Mesangial cell (primary cell): ENCODE results near the gene GPATCH4. TPM values are rescaled to one million over a fixed set of nuclear protein-coding genes. Genes with fewer than 3 reads are reported as not detected.

ENCODE experiments used
- total RNA-seq: library from RNA; depleted of rRNA; stranded (reverse); fragments of >200 nt; gene quantifications from 2 replicates; pipeline ENCODE4 v1.2.3, GENCODE V29; 2015

The GPATCH4 gene
- total RNA-seq: 12.7 and 18.6 TPM in 2 replicates

GRCh38 chr1:156601122-156601830 lies at the start of gene GPATCH4:
GPATCH4 (minus strand) TSS chr1:156601479.

DNA sequence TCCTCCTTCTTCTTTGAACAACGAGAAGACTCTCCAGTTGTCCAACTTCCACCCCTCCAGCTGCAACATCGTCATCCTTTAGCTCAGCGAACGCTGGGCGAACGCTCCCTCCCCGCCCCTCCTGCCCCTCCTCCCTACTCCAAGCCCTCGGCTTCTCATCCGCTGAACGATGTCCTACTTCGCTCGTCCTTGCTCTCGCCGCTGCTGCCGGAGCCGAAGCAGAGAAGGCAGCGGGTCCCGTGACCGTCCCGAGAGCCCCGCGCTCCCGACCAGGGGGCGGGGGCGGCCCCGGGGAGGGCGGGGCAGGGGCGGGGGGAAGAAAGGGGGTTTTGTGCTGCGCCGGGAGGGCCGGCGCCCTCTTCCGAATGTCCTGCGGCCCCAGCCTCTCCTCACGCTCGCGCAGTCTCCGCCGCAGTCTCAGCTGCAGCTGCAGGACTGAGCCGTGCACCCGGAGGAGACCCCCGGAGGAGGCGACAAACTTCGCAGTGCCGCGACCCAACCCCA lies 40.5 kb upstream of the GPATCH4 start, which contains the start of gene BCAN:
Gene BCAN (plus strand): TSS at position 357 of the 504 bp plus-strand sequence. CDS start 3,938 bp downstream, outside the sequence.

GRCh38 chr1:156618853-156619581 lies 17.7 kb upstream of the GPATCH4 start, which contains the start of gene HAPLN2:
HAPLN2 (plus strand) TSS chr1:156619415; CDS start chr1:156623491, 4,076 bp downstream.

DNA sequence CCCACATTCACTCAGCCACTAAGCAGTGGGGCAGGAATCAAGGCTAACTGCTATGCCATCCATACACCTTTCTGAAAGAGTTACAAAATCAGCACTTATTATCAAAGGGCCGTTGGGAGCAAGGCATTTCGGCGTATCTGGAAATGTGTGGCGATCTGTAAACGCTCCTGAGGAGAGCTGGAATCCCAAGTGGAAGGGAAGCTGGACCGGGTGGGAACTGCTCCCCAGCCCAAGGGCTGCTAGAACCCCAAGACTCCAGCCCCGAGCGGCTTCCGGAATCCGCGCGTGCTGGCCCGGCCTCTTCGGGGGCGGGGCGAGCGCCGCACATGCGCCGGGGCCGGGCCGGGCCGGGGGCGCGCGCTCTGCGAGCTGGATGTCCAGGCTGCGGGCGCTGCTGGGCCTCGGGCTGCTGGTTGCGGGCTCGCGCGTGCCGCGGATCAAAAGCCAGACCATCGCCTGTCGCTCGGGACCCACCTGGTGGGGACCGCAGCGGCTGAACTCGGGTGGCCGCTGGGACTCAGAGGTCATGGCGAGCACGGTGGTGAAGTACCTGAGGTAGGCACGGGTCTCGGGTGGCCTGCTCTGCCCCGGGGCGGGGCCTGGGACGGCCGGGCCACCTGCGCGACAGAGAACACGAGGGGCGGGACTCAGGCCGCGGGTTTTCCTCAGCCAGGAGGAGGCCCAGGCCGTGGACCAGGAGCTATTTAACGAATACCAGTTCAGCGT lies 9.7 kb downstream of the GPATCH4 start, which contains the start of gene NAXE:
Gene NAXE (plus strand): TSS at position 345 of the 726 bp plus-strand sequence. CDS start 29 bp downstream, at position 374.

DNA sequence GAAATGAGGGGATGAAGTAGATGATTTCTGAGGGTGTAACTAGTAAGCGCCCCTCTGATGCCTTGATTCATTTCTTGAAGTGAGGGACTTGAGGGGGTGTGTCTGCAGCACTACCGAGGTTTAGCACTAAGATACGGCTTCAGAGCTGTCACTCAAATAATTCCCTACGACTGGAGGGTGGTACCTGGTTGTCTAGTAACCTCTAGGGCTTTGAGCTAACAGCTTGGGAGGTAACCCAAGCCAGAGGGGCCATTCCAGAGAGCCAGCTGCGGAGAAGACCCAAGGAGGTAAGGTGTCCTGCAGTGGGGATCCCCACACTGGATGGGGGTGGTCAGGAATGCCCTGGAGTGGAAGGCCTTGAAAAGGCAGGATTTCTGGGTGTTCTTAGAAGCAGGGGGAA lies 21.8 kb downstream of the GPATCH4 start, which contains the start of gene TTC24:
Gene TTC24 (plus strand): TSS at position 252 of the 400 bp plus-strand sequence. CDS start 1,642 bp downstream, outside the sequence.

DNA sequence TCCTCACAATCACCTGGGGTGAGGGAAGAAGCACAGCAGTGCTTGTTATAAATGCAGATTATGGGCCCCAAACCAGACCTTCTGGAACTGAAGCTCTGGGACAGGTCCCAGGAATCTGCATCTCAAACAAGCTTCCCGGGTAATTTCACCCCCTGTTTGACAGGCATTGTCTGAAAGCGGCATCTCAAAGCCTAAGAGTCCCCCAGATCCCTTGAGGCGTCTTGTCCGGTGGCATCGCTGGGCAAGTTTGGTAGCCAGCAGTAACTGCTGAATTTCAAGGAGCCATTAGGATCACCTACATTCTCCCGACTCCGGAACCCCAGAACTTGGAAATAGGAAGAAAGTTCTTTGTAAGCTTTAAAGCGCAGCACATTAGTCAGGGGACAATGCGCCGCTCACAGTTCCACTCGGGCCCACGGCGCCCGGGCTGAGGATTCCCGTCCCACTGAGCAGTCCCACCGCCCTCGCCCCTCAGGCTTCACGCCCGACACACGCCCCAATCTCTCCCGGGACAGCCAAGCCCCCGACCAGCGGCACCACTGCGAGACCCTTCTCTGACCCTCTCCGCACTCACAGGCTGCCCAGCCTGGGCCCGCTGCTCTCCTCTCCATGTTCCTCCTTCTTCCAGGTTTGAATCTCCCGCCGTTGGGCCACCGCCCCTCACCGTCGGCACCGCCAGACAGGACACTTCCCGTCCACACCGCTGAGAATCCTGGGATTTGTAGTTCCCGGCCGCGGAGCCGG lies 29.2 kb downstream of the GPATCH4 start, which contains the start of gene IQGAP3:
Gene IQGAP3 (minus strand): TSS at position 647 of the 744 bp plus-strand sequence. CDS start 36 bp downstream, at position 611.

Other genes starting within 250 kb of the GPATCH4 start
- not detected in 2 replicates for gene RHBG, start 232.3 kb downstream of the GPATCH4 start, total RNA-seq
- 16.5 and 30.7 TPM in 2 replicates for gene MEF2D, start 100.7 kb downstream of the GPATCH4 start, total RNA-seq
- 5.2 and 71.4 TPM in 2 replicates for gene IQGAP3, start 28.9 kb downstream of the GPATCH4 start, total RNA-seq
- not detected in 2 replicates for gene TTC24, start 21.8 kb downstream of the GPATCH4 start, total RNA-seq
- 116 and 139 TPM in 2 replicates for gene NAXE, start 9.7 kb downstream of the GPATCH4 start, total RNA-seq
- gene HAPLN2, start 17.9 kb upstream of the GPATCH4 start, total RNA-seq: 0.25 TPM in 1 of 2 replicates, not detected in the other
- not detected in 2 replicates for gene BCAN, start 40.6 kb upstream of the GPATCH4 start, total RNA-seq
- gene NES, start 75.9 kb upstream of the GPATCH4 start, total RNA-seq: 13.4 and 31.9 TPM in 2 replicates
- gene CRABP2, start 104.1 kb upstream of the GPATCH4 start, total RNA-seq: 2.1 and 19.6 TPM in 2 replicates
- gene METTL25B, start 127.0 kb upstream of the GPATCH4 start, total RNA-seq: 11.7 and 17.1 TPM in 2 replicates
- 15.1 and 19.4 TPM in 2 replicates for gene ISG20L2, start 127.3 kb upstream of the GPATCH4 start, total RNA-seq
- 54.6 and 63.2 TPM in 2 replicates for gene MRPL24, start 139.6 kb upstream of the GPATCH4 start, total RNA-seq
- gene HDGF, start 150.2 kb upstream of the GPATCH4 start, total RNA-seq: 130 and 187 TPM in 2 replicates
- gene PRCC, start 166.1 kb upstream of the GPATCH4 start, total RNA-seq: 43.4 and 46.6 TPM in 2 replicates
- 2.3 and 2.7 TPM in 2 replicates for gene SH2D2A, start 215.4 kb upstream of the GPATCH4 start, total RNA-seq